ENCODE measurements around the gene TRIM27.
"Not testable (repeated sequence)": the region's sequence is repeated elsewhere in the genome, so short reads cannot be mapped to it uniquely, and the experiment has no call there.

Gene TRIM27

DNA sequence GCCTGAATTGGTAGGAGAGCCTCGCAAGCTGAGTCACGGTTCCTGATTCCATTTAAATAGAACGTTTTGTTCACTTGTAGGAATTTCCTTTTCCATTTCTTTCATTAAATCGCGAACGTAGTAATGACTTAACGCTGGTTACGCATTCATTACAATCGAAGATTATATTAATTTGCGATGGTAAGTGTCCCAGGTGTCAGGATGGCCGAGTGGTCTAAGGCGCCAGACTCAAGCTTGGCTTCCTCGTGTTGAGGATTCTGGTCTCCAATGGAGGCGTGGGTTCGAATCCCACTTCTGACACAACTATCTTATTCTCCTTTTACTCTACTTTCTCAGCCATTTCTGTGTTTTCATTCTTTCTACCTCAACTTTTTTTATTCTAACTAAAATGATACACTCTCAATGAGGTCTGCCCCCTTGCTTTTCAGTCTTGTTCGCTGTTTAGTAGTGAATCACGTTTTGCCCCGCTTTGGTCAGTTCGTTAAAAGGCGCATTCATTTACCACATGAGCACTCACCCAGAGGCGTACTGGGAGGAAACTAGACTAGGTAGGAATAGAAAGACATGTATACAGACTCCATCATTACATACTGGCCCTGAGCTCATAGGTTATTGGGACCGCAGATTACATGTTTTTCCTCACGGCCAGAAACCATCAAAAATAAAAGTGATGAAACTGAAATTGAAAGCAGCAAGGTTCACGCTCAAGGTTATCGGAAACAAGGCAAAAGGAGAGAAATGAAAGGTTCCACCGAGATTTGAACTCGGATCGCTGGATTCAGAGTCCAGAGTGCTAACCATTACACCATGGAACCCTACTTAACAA lies 17.3 kb upstream of the TRIM27 start:
- Histone ChIP-seq H3K4me1 (ENCODE audit: control insufficient read depth, insufficient read depth, low read length) (peaks cover 12% of the 10 kb centered on the region), H3K36me3 (ENCODE audit: control insufficient read depth, insufficient read depth, low read length, severe bottlenecking) (no peaks in the 10 kb centered on the region), H3K9me3 (ENCODE audit: control insufficient read depth, low read length) (no peaks in the 10 kb centered on the region), H3K9ac (ENCODE audit: low read length) (peak overlapping the region; percentile 84), H3K27me3 (replicated peaks; ENCODE audit: control insufficient read depth, insufficient read depth, low read length) (no peaks in the 10 kb centered on the region), H3K4me3 (ENCODE audit: low read length) (peak overlapping the region; percentile 90)
- peak; percentile 93 for DNase-seq (ENCODE audit: low read depth)

DNA sequence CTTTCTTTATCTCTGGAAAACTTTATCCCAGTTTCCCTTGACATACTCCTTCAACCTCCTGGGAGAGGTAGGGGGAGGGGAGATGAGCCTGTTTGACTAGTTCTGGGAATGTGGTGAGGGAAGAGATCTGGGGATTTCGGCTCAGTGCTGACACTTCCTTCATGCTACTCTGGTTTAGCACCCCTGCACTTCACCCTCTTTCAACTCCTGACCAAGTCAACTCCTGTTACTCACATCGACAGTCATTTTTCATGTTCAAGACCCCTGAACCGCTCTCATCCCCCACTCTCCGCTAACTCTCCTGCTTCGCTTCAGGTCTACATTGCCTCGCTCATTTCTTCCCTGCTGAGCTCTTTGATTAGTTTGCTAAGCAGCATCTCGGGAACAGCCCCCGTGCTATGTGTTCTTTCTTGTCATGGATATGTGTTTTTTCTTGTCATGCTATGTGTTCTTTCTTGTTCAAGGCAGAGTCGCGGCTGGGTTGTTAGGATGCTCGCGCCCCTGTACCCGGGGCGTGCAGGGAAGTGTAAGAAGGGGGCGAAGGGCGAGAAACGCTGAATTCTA lies 16.6 kb upstream of the TRIM27 start:
- DNase-seq (ENCODE audit: low read depth) = peak; percentile 64

DNA sequence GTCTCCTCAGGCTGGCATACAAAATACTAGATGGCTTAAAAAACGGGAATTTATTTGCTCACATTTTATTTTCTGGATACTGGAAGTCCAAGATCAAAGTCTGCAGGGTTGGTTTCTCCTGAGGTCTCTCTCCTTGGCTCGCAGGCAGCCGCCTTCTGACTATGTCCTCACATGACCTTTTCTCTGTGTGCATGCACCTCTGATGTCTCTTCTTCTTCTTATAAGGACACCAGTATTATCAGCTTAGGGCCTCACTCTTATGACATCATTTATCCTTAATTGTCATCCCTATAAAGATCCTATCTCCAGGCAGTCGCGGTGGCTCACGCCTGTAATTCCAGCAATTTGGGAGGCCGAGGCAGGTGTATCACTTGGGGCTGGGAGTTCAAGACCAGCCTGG lies 9.3 kb upstream of the TRIM27 start:
- Histone ChIP-seq H3K36me3 (ENCODE audit: control insufficient read depth, insufficient read depth, low read length, severe bottlenecking) (no peaks in the 10 kb centered on the region), H3K4me3 (ENCODE audit: low read length) (no peak overlapping the region), H3K9me3 (ENCODE audit: control insufficient read depth, low read length) (no peaks in the 10 kb centered on the region), H3K9ac (ENCODE audit: low read length) (no peak overlapping the region), H3K27me3 (replicated peaks; ENCODE audit: control insufficient read depth, insufficient read depth, low read length) (no peaks in the 10 kb centered on the region), H3K4me1 (ENCODE audit: control insufficient read depth, insufficient read depth, low read length) (no peaks in the 10 kb centered on the region)
- no peak for DNase-seq (ENCODE audit: low read depth)

More for the DNA sequence above, 16.6 kb upstream of the TRIM27 start:
- Histone ChIP-seq H3K9ac (ENCODE audit: low read length) (peak overlapping the region; percentile 84), H3K27me3 (replicated peaks; ENCODE audit: control insufficient read depth, insufficient read depth, low read length) (no peaks in the 10 kb centered on the region), H3K4me3 (ENCODE audit: low read length) (peak overlapping the region; percentile 90), H3K36me3 (ENCODE audit: control insufficient read depth, insufficient read depth, low read length, severe bottlenecking) (no peaks in the 10 kb centered on the region), H3K9me3 (ENCODE audit: control insufficient read depth, low read length) (no peaks in the 10 kb centered on the region), H3K4me1 (ENCODE audit: control insufficient read depth, insufficient read depth, low read length) (peaks cover 12% of the 10 kb centered on the region)

DNA sequence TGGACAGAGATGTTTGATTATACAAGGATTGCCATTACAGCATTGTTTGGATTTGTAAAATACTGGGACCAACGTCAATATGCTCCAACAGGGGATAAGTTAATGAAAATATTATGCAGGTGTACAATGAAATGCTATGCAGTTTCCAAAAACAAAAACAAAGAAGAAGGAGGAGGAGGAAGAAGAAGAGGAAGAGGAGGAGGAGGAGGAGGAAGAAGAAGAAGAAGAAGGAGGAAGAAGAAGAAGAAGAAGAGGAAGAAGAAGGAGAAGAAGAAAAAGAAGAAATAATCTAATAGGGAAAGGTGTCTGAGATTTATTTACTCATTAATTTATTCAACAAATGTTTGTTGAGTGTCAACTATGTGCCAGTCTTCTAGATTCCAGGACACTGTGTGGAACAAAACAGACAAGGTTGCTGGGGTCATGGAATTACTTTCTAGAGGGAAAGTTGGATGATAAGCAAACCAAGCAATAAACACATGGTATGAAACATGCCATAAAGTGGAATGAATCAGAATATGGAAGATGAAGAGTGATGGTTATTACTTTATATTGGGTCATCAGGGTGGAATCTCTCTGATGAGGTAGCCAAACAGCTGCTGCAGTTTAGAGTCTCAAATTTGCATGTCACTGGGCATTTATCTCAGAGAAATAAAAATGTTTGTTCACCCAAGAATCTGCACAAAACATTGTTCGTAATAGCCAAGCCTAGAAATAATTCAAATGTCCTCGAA lies 6.3 kb upstream of the TRIM27 start:
- Histone ChIP-seq H3K9ac (ENCODE audit: low read length) (no peak overlapping the region), H3K27me3 (replicated peaks; ENCODE audit: control insufficient read depth, insufficient read depth, low read length) (no peaks in the 10 kb centered on the region), H3K36me3 (ENCODE audit: control insufficient read depth, insufficient read depth, low read length, severe bottlenecking) (no peaks in the 10 kb centered on the region), H3K4me3 (ENCODE audit: low read length) (no peak overlapping the region), H3K9me3 (ENCODE audit: control insufficient read depth, low read length) (no peaks in the 10 kb centered on the region), H3K4me1 (ENCODE audit: control insufficient read depth, insufficient read depth, low read length) (no peaks in the 10 kb centered on the region)
- DNase-seq (ENCODE audit: low read depth) = no peak

GRCh38 chr6:28929339-28929738 lies 5.6 kb upstream of the TRIM27 start:
- not testable (repeated sequence) for H3K9ac ChIP-seq (ENCODE audit: low read length); H3K27me3 ChIP-seq (replicated peaks; ENCODE audit: control insufficient read depth, insufficient read depth, low read length); H3K4me3 ChIP-seq (ENCODE audit: low read length); H3K4me1 ChIP-seq (ENCODE audit: control insufficient read depth, insufficient read depth, low read length); H3K36me3 ChIP-seq (ENCODE audit: control insufficient read depth, insufficient read depth, low read length, severe bottlenecking); DNase-seq (ENCODE audit: low read depth); H3K9me3 ChIP-seq (ENCODE audit: control insufficient read depth, low read length)

- H3K27me3 ChIP-seq (replicated peaks; ENCODE audit: control insufficient read depth, insufficient read depth, low read length) = no peaks in the 10 kb centered on the region
- H3K9me3 ChIP-seq (ENCODE audit: control insufficient read depth, low read length) = no peaks in the 10 kb centered on the region
- H3K9ac ChIP-seq (ENCODE audit: low read length) = no peak overlapping the region
- H3K4me3 ChIP-seq (ENCODE audit: low read length) = no peak overlapping the region
- no peaks in the 10 kb centered on the region for H3K36me3 ChIP-seq (ENCODE audit: control insufficient read depth, insufficient read depth, low read length, severe bottlenecking)
- peaks cover 6% of the 10 kb centered on the region for H3K4me1 ChIP-seq (ENCODE audit: control insufficient read depth, insufficient read depth, low read length)
- no peak for DNase-seq (ENCODE audit: low read depth)
These were observed 4.1 kb upstream of the TRIM27 start for GRCh38 chr6:28927846-28928245.

DNA sequence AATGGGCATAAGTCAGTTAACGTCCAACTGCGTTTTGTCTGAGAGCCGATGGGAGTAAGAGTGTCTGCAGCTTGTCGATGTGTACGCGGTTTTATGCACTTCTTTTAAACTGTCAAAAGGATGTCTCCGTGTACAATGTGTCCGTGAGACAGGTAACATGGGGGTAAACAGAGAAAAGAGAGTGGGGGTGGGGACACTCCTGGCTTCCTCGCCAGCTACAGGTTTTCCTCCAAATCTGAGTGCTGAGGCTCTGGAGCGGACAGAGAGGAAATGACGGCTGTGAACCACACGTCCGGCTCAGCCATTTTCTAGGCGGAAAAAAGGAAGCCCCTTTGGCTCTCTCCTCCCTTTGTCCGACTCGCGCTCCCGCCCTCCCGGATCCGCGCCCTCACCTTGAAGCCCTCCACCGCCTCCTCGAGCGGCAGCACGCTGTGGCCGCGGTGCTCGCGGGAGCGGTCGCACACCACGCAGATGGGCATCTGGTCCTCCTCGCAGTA lies 916 bp downstream of the TRIM27 start:
- H3K36me3 ChIP-seq (ENCODE audit: control insufficient read depth, insufficient read depth, low read length, severe bottlenecking) = peaks cover 37% of the 10 kb centered on the region
- H3K9ac ChIP-seq (ENCODE audit: low read length) = peak overlapping the region; percentile 97
- H3K9me3 ChIP-seq (ENCODE audit: control insufficient read depth, low read length) = no peaks in the 10 kb centered on the region
- DNase-seq (ENCODE audit: low read depth) = peak; percentile 63
- H3K27me3 ChIP-seq (replicated peaks; ENCODE audit: control insufficient read depth, insufficient read depth, low read length) = no peaks in the 10 kb centered on the region
- peaks cover 23% of the 10 kb centered on the region for H3K4me1 ChIP-seq (ENCODE audit: control insufficient read depth, insufficient read depth, low read length)
- H3K4me3 ChIP-seq (ENCODE audit: low read length) = peak overlapping the region; percentile 82

GRCh38 chr6:28922004-28922820 lies 1.6 kb downstream of the TRIM27 start:
- Histone ChIP-seq H3K27me3 (replicated peaks; ENCODE audit: control insufficient read depth, insufficient read depth, low read length) (no peaks in the 10 kb centered on the region), H3K4me3 (ENCODE audit: low read length) (peak overlapping the region; percentile 82), H3K9me3 (ENCODE audit: control insufficient read depth, low read length) (no peaks in the 10 kb centered on the region), H3K4me1 (ENCODE audit: control insufficient read depth, insufficient read depth, low read length) (peaks cover 28% of the 10 kb centered on the region), H3K9ac (ENCODE audit: low read length) (peak overlapping the region; percentile 97), H3K36me3 (ENCODE audit: control insufficient read depth, insufficient read depth, low read length, severe bottlenecking) (peaks cover 38% of the 10 kb centered on the region)
- DNase-seq (ENCODE audit: low read depth) = peak; percentile 54

GRCh38 chr6:28920281-28920680 lies 3.5 kb downstream of the TRIM27 start:
- Histone ChIP-seq H3K9me3 (ENCODE audit: control insufficient read depth, low read length) (no peaks in the 10 kb centered on the region), H3K36me3 (ENCODE audit: control insufficient read depth, insufficient read depth, low read length, severe bottlenecking) (peaks cover 58% of the 10 kb centered on the region), H3K4me1 (ENCODE audit: control insufficient read depth, insufficient read depth, low read length) (peaks cover 32% of the 10 kb centered on the region), H3K27me3 (replicated peaks; ENCODE audit: control insufficient read depth, insufficient read depth, low read length) (no peaks in the 10 kb centered on the region), H3K4me3 (ENCODE audit: low read length) (no peak overlapping the region), H3K9ac (ENCODE audit: low read length) (no peak overlapping the region)
- DNase-seq (ENCODE audit: low read depth) = no peak

DNA sequence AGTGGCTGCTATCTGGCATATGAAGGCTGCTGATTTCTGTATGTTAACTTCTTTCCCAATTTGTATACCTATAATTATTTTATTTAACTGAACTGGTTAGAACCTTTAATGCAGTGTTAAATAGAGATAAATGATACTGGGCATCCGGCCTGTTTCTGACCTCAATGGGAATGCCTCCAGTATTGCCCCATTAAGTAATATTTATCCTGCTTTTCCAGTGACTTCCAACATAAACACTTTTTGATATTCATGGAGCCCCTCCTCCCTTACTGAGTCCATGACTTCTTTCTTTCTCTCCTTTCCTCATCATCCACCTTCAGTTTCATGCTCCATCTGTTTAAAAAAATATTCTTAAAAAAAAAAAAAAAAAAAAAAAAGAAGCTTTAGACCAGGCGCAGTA lies 8.8 kb downstream of the TRIM27 start:
- no peak overlapping the region for H3K4me3 ChIP-seq (ENCODE audit: low read length)
- H3K9me3 ChIP-seq (ENCODE audit: control insufficient read depth, low read length) = no peaks in the 10 kb centered on the region
- H3K27me3 ChIP-seq (replicated peaks; ENCODE audit: control insufficient read depth, insufficient read depth, low read length) = no peaks in the 10 kb centered on the region
- H3K9ac ChIP-seq (ENCODE audit: low read length) = no peak overlapping the region
- H3K4me1 ChIP-seq (ENCODE audit: control insufficient read depth, insufficient read depth, low read length) = peaks cover 14% of the 10 kb centered on the region
- peaks cover 85% of the 10 kb centered on the region for H3K36me3 ChIP-seq (ENCODE audit: control insufficient read depth, insufficient read depth, low read length, severe bottlenecking)
- DNase-seq (ENCODE audit: low read depth) = no peak

Measured in adipocyte (in vitro differentiated cells).